Activated CD8-positive, alpha-beta memory T cell treated with anti-CD3 and anti-CD28 coated beads, Interleukin-2, amount 50 U/mL, for 4 hours (primary cell): ENCODE results near the gene SGTA.
"Not testable (repeated sequence)": the region's sequence is repeated elsewhere in the genome, so short reads cannot be mapped to it uniquely, and the experiment has no call there.

Experiments used
- DNase-seq: peaks from one replicate; pipeline ENCODE4 v3.0.0-alpha.2; 2020

Gene SGTA

DNA sequence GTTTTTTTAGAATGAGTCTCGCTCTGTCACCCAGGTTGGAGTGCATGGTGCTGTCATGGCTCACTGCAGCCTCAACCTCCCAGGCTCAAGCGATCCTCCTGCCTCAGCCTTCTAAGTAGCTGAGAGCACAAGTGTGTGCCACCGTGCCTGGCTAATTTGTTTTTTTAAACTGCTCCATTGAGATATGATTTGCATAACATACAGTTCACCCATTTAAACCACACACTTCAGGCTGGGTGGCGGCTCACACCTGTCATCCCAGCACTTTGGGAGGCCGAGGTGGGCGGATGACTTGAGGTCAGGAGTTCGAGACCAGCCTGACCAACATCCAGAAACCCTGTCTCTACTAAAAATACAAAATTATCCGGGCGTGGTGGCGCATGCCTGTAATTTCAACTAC, 9.6 kb upstream of the SGTA start:
- not testable (repeated sequence) for DNase-seq

DNA sequence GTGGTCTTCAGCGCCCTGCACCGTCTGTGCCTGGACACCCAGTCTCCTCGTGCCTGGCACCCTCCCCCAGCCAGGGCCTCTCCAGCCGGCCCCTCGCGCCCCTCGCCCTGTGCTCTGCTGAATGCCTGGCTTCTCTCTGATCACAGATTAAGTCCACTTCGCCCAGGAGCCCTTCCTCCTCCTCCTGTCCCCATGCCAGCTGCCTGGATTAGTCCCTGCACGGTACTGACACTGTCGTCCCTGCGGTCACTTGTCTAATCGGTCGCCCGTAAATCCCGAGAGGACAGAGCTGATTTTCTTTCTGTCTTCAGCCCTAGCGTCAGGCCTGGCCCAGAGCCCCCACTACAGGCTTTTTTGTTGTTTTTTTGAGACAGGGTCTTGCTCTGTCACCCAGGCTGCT, 8.8 kb upstream of the SGTA start:
- DNase-seq = no peak

DNA sequence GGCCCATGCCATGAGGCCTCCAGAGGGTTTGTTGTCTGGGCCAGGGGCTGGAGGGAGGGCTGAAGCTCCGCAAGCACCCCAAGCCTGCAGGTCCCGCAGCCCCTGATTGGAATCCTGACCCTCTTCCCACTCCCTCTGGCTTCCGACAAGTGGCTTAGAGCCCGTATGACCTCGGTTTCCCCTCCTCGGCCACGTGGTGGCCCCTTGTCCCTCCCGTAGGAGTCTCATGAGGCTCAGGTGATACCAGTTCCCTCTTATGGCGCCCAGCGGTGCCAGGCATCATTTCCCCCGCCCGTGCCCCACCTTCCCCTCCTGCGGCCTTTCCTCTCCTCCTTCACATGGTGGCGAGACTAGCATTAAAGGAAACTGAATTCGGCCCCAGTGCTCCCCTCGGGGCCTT, 8.4 kb upstream of the SGTA start:
- DNase-seq = no peak

DNA sequence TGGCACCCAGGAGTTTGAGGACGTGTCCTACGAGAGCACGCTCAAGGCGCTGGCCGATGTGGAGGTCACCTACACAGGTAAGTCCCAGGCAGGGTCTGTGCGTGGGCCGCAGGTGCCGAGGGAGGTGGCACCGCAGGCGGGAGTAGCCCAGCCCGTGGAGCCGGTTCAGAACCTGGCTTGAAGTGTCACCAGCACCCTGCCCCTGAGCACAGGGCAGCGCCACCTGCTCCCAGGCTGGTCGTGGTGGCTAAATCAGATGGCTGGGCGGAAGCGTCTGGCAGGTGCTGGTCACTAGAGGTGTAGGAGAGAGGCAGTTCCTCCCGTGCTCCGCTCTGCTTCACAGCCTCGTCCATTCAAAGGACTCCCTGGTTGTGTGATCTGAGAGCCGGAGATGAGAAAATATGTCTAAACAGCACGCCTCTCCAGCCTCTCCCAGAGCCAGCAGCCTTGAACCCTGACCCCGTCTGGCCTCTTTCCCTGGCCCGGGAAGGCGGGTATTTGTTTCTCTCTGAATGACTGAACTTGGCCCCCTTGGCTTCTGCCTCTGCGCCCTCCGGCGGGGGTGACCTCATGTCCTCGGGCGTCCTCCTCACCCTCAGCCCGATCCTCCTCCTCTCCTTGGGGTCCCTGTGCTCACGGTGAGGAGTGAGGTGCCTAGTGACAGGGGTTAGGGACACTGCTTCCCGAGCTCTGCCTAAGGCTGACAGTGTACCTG, 7.6 kb upstream of the SGTA start:
- DNase-seq = no peak

DNA sequence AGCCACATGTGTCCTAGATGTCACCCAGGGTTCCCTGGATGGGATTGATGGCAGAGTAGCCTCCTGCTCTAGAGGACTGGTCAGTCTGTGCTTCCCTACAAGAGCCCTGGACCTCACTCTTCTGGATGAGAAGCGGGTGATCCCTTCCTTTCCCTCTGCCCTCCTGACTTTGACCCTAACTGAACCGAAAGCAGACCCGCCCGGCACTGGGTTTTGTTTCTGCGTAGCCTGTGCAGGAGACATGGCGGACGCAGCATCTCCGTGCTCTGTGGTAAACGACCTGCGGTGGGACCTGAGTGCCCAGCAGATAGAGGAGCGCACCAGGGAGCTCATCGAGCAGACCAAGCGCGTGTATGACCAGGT, 7.1 kb upstream of the SGTA start:
- no peak for DNase-seq

DNA sequence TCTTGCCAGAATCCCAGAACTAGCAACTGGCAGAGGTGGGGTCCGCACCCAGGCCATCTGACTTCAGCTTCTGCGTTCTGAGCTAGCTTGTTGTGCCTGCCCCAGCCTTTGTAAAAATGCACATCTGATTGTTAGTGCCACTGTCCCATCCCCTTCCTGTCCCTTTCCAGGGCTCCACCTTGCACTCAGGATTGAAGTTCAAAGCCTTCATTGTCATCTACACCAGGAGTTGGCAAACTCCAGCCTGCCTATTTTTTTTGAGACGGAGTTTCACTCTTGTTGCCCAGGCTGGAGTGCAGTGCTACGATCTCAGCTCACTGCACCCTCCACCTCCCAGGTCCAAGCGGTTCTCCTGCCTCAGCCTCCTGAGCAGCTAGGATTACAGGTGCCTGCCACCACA, 5.2 kb upstream of the SGTA start:
- DNase-seq = no peak

DNA sequence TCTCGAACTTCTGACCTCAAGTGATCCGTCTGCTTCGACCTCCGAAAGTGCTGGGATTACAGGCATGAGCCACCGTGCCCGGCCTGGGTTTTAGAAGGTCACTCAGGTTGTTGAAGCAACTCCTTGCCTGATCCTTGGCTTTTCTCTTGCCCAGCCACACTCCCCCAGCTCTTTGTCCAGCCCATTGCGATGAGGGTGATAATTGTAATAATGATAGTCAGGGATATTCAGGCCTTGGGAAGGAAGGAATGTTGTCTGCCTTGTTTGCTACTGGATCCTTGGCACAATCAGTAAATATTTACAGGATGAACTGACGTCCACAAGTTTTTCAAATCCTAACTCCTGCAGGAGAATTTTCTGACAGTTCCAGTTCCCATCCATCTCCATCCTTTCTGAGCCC, 4.0 kb upstream of the SGTA start:
- DNase-seq = no peak

DNA sequence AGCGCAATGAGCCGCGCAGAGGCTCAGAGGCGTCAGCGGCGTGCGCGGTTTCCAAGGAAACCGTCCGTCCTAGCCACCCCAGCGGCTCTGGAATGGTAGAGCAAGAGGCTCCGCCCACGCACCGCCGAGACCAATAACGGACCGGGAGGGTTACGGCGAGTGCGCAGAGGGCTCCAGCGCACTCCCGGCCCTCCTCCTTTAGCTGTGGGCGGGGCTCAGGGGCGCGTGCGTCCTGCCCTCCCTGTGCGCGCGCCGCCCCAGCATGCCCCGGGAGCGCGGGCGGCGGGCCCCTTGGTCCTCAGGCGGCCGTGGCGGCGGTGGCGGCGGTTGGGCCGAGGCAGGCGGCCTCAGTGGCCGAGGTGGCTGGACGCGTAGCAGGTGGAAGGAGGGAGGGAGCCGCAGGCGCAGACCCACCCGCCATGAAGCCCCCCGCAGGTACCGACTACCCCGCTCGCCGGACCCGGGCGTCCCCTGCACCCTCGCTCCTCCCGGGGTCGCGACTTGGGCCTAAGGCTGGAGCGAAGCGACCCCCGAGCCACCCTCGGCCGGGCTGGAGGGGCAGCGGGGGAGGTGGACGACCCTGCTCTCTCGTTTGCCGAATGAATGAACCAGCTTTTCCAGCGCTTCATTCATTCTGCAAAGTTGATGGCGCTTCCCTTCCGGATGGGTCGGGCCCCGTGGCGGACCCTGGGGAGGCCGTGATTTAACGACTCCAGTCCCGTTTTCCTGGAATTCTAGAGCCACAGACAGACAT, 2.3 kb upstream of the SGTA start, which contains the start of gene THOP1:
THOP1 (plus strand) TSS at position 260 of the 754 bp plus-strand sequence; CDS start at position 420, 160 bp downstream.
- DNase-seq = peak; percentile 98

DNA sequence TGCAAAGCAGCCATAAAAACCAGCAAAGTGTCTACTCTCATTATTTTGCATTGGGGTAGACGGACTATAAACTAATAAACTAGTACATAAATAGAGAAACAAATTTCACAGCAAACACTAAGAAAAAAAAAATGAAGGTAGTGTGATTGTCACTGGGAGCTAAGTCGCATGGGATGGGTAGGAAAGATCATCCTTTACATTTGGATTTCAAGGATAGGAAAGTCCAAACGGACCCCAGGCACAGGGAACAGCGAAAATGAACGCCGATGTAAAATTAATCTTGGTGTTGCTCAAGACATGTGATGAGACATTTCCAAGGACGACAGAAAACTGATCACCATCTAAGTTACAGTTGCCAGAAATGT, 690 bp upstream of the SGTA start:
- DNase-seq = no peak

DNA sequence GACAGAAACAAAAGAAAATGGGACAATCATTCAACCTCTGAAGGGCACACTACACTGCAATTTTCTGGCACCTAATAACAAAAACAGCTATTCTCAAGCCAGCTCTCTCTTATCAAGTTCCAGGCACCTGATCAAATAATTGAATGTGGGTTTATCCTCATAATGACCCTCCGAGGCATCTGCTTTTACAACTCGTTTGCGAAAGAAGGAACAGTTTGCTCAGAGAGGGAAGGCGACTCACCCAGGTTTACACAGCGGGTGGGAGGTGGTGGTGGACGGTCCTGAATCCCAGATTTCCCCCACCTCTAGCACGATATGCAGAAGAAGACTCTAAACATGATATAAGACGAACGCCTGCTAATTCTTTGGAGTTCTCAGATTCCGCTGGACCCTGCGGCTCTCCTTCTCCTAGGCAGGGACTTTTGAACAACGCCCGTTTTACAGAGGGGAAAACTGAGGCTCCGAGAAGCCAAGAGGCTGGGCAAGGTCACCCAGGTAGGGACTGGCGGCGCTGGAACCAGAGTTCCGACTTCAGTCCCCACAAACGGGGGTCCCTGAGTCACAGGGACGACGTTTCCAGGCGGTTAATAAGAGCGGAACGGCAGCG, 641 bp downstream of the SGTA start:
- DNase-seq = no peak

DNA sequence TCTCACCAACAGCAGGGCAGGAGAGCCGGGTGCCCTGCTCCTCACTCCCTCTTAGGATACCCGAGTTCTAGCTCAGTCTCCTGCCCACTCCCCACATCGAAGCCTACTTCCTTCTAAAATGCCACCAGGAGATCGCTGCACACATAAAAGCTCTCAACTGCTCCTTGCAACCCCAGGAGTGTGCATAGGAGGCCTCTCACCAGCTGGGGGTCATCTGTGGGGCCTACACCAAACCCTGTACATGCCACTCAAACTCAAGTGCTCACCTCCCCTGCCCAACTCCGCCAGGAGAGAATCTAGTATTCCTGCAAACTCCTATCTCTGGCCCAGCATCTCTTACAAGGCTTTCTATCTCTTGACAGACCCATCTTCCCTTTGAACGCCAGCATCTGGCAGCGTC, 2.8 kb downstream of the SGTA start:
- no peak for DNase-seq

DNA sequence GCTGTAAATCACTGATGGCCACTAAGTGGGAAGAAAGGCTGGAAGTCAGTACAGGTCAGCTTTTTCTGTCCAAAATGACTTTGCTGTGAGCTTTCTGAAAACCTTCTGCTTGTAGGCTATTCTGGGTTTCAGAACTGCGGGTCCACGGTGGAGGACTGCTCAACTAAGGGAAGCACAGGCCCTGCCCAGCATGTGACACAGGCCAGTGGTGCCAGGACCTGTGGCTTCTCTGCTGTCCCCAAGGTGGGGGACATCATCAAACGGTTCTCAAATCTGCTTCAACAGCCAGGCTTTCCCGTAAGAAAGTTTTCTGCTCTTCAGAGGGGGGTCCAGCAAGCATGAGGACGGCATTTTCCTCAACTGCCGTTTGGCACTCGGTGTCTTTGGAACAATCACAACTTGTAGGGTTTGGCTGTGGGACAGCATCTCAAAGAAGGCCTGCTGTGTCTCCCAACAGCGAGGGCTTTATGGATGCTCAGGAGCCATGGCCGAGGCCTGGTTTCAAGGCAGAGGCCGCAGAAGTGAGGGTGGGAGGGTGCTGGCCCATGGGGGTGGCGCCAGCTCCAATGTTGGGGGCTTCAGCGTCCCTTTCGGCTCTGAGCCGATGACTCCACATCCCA, 3.8 kb downstream of the SGTA start:
- DNase-seq = no peak

DNA sequence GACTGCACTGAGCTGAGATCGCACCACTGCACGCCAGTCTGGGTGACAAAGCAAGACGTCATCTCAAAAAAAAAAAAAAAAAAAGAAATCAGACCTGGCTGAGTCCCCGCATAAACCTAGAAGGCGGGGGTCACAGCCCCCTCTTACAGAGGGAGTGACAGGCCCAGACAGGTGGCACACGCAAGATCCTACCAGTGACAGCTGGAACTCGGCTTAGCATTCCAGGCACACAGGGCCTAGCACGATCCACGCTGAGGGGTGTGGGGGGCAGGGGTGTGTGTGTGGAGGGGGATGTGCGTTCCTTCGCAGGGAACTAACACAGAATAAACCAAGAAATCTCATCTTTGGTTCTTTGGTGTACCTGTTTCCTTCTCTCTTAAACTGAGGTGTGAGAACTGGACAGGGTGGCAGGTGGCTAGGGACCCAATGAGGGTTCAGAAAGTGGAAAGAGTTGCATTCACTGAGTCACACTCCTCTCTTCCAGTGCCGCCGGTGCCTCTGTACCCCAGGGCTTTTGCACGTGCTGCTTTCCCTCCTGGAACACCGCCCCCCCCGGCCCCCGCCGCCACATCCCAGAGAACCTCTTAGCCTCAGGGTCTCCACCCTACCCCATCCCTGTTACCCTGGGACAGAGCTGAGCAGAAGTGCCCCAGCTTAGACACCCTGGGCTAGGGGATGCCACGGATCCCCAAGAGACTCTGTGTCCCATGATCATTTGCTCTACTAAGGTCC, 5.0 kb downstream of the SGTA start:
- no peak for DNase-seq

DNA sequence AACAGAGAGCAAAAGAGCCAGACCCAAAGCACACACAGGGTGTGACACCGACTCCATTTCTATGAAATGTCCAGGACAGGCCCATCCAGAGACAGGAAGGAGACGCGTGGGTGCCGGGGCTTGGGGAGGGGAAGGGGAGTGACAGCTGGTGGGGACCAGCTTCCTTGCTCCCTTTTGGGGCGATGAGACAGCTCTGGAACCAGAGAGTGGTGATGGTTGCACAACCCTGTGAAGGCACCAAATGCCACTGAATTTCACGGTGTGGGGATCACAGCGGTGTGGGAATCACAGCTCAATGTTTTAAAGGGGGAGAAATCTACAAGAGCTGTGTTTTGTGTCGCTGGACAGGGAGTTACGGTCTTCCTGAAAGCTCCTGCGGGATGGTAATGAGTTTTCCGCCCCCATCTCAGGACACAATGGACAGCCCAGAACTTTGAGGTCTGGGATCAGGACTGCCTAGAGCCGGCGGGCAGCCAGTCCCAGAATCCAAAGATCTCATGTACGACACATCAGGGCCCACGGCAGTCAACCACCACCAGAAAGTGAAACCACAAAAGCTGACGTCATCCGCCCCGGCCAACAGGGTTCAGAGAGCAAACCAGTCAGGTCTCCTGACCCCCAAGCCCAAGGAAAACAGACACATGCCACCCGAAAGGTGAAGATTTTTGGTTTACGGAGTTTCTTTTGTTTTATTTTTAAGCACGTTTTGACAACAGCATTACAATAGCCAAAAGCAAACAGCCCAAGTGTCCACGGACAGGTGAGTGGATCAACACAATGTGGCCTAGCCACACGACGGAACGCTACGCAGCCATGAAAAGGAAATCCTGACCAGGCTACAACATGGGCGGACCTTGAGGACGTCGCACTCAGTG, 7.3 kb downstream of the SGTA start:
- peak; percentile 77 for DNase-seq

DNA sequence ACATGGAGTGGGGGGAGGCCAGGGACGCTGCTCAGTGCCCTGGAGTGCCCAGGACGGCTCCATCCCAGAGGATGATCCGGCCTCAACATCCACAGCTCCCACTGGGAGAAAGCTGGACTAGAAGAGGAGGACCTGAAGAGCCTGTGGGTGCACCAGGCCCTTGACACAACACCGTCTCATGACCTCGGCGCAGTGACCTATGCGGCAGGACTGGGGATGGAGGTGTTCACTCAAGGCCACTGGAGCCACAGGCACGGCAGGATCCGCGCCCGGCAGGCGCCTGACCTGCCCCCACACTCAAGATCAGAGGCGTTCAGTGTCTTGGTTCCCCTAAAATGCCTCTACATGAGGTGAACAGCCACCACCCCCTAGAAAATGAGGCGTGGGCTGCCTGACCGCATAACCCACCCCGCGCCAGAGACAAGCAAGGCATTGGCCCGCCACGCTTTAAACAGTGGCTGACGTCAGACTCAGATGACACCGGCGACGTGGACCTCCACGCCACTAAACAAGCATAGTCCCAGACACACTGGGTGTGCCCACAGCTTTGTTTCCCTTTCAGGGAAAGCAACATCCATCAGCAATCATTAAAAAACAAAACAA, 8.0 kb downstream of the SGTA start:
- no peak for DNase-seq

DNA sequence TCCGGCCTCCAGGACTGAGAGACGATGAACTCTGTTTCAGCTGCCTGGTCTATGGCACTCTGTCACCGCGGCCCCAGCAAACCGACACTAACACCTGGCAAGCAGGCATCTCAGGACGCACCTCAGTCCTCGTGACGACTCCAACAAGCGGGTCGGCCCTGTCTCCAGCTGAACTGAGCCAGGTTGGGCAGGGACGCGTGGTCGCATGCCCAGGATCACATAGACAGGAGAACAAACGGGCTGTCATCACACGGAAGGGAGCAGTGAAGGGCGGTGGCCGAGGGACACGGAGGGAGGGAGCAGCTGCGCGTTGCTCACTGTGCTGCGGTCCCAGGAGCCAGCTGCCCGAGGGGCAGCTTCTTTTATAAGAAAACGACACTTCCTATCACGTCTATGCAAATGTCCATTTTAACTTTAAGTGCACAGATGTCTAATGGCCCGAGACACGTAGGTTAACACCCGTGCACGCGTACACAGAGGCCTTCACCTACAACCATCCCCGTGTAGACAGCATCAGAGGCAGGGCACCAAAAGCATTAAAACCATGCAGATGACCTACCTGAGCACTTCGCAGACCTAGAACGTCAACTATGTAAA, 8.9 kb downstream of the SGTA start:
- DNase-seq = no peak

DNA sequence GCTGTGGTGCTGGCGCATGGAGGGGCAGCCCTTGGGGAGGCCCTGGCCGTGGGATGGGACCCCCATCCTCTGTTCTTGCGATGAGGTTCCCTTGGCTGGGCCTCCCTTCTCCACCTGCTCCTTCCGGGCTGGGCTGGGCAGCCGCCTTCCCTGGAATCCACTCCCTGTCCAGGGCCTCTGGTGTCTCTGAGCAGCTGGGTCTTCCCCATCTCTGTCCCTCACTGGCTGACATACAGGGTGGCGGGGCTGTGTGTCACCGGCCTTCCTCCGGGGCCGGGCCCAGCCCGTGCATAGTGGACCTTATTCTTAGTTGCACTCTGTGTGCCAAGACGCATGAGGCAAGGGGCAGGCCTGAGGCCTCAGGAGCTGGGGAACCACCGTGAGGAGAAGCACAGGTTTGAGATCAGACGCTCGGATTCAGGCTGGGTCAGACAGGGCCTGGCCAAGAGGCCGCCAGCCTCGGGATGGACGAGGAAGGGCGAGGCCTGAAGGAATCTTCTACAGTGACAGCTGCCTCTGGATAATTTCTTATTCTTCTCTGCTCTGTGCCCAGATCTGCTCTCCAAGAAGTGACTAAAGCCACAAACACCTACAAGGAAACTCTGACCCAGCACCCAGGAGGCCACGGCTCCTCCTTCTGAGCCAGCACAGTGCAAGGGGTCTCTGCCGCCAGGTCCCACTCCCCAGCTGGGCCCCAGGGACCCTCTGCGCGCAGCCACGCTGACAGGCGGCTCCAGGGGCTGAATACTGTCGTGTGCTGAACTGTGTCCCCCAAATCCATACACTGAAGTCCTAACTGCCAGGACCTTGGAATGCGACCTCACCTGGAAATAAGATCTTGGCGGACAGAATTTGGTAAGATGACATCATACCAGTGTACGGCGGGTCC, 11.0 kb downstream of the SGTA start:
- DNase-seq = no peak

DNA sequence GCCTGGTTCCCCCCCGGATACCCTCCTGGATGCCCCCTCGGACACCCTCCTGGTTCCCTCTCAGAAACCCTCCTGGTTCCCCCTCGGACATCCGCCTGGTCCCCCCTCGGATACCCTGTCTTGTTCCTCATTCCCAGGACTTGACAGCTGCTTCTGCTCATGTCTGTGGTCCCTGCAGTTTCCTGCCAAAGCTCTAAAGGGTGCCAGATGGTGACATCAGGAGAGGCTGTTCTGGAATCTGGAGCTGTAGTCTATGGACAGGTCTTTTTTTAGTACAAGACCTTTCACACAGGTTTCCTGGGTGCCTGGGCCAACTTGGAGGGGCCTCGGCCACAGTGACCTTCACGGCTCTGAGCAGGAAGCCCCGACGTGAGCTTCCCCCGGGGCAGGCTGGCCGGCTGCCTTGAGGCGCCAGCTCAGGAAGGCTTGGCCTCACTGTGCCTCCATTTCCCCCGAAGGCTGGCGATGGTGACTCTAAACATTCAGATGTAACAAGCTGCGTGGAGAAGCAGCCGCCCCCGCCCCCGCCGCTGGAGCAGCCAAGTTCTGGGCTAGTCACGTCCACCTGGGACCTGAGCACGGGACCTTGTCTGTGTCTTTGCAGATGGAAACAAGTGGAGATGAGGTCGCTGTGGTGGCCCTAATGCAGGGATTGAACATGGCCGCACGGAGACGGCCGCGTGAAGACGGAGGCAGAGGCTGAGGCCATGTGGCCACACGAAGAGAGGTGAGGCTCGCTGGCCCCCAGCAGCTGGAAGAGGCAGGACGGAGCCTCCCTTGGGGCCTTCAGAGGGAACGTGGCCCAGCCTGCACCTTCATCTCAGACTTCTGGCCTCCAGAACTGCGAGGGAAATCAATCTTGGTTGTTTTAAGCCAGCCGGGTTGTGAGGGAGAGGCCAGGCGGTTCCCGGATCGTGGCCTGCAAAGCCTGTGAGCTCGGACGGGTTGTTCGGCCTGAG, 12.7 kb downstream of the SGTA start:
- DNase-seq = no peak

DNA sequence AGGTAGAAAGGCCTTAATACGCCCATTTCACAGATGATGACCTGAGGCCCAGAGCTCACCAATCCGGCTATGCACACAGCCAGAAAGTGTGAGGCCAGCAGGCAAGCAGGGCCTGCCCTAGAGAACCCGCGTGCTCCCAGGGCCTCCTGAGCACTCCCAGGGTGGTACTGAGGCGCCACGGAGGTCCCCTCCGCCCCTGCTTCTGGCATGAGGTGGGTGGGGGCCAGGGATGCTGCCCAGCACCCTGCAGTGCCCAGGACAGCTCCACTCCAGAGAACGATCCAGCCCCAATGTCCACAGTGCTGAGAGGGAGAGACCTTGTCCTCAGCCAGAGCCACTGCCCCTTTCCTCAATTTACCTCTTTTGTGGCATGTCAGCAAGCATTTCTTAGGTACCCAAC, 13.9 kb downstream of the SGTA start:
- no peak for DNase-seq
